ENCODE results near the gene CDRT15.
A peak's percentile ranks its signal among the peaks of the same experiment; 100 is the strongest.

Gene CDRT15

GRCh38 chr17:14225254-14225980 lies 11.2 kb downstream of the CDRT15 start:
- H3K4me3 Mint-ChIP-seq, result no peak overlapping the region
- H3K27me3 Mint-ChIP-seq, result no peaks in the 10 kb centered on the region
- H3K36me3 Mint-ChIP-seq, result peaks cover 15% of the 10 kb centered on the region
- no peak overlapping the region for H3K27ac Mint-ChIP-seq
- no peaks in the 10 kb centered on the region for H3K4me1 Mint-ChIP-seq (ENCODE audit: low read depth)
- H3K9me3 Mint-ChIP-seq (ENCODE audit: low read depth), result no peaks in the 10 kb centered on the region

- Mint-ChIP-seq H3K36me3 (peaks cover 14% of the 10 kb centered on the region), H3K27me3 (no peaks in the 10 kb centered on the region), H3K4me1 (ENCODE audit: low read depth) (no peaks in the 10 kb centered on the region), H3K4me3 (no peak overlapping the region), H3K9me3 (ENCODE audit: low read depth) (no peaks in the 10 kb centered on the region), H3K27ac (no peak overlapping the region)
Measured at GRCh38 chr17:14222611-14223010, 14.1 kb downstream of the CDRT15 start.

DNA sequence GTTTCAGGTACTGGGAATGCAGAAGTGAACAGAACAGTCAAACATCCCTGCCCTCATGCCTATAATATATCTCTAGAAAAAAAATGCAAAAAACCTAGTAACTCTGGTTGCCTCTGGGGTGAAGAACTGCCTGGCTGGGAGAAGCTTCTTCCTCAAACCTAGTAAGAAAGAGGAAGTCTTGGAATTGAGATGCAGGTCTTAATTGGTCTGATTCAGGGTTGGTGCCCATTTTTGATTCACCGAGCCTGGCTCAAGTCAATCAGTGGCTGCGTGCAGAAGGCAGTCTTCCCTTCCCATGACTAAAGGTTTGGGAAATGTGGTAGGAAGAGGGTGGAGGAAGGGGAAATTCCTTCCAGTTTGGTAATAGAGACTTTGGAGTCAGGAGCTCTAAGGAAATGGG lies 22.4 kb downstream of the CDRT15 start:
- H3K4me3 Mint-ChIP-seq, result no peak overlapping the region
- H3K36me3 Mint-ChIP-seq, result peaks cover 13% of the 10 kb centered on the region
- H3K9me3 Mint-ChIP-seq (ENCODE audit: low read depth), result no peaks in the 10 kb centered on the region
- no peaks in the 10 kb centered on the region for H3K27me3 Mint-ChIP-seq
- no peak overlapping the region for H3K27ac Mint-ChIP-seq
- H3K4me1 Mint-ChIP-seq (ENCODE audit: low read depth), result peaks cover 9% of the 10 kb centered on the region

- H3K4me3 Mint-ChIP-seq, result no peak overlapping the region
- no peak overlapping the region for H3K27ac Mint-ChIP-seq
- no peaks in the 10 kb centered on the region for H3K9me3 Mint-ChIP-seq (ENCODE audit: low read depth)
- H3K4me1 Mint-ChIP-seq (ENCODE audit: low read depth), result peaks cover 11% of the 10 kb centered on the region
- H3K27me3 Mint-ChIP-seq, result no peaks in the 10 kb centered on the region
- H3K36me3 Mint-ChIP-seq, result peaks cover 13% of the 10 kb centered on the region
Measured at GRCh38 chr17:14212401-14212800, 24.3 kb downstream of the CDRT15 start.

- H3K27ac Mint-ChIP-seq, result no peak overlapping the region
- H3K9me3 Mint-ChIP-seq (ENCODE audit: low read depth), result no peaks in the 10 kb centered on the region
- no peak overlapping the region for H3K4me3 Mint-ChIP-seq
- H3K36me3 Mint-ChIP-seq, result peaks cover 15% of the 10 kb centered on the region
- H3K27me3 Mint-ChIP-seq, result no peaks in the 10 kb centered on the region
- peaks cover 15% of the 10 kb centered on the region for H3K4me1 Mint-ChIP-seq (ENCODE audit: low read depth)
Measured at GRCh38 chr17:14211801-14212200, 24.9 kb downstream of the CDRT15 start.

- peaks cover 17% of the 10 kb centered on the region for H3K4me1 Mint-ChIP-seq (ENCODE audit: low read depth)
- no peak overlapping the region for H3K27ac Mint-ChIP-seq
- no peak overlapping the region for H3K4me3 Mint-ChIP-seq
- no peaks in the 10 kb centered on the region for H3K9me3 Mint-ChIP-seq (ENCODE audit: low read depth)
- peaks cover 15% of the 10 kb centered on the region for H3K36me3 Mint-ChIP-seq
- H3K27me3 Mint-ChIP-seq, result no peaks in the 10 kb centered on the region
Measured at GRCh38 chr17:14211246-14211645, 25.4 kb downstream of the CDRT15 start.

GRCh38 chr17:14209215-14209614 lies 27.4 kb downstream of the CDRT15 start:
- no peak overlapping the region for H3K4me3 Mint-ChIP-seq
- H3K27ac Mint-ChIP-seq, result no peak overlapping the region
- H3K27me3 Mint-ChIP-seq, result no peaks in the 10 kb centered on the region
- peaks cover 38% of the 10 kb centered on the region for H3K4me1 Mint-ChIP-seq (ENCODE audit: low read depth)
- H3K9me3 Mint-ChIP-seq (ENCODE audit: low read depth), result no peaks in the 10 kb centered on the region
- peaks cover 14% of the 10 kb centered on the region for H3K36me3 Mint-ChIP-seq

- H3K36me3 Mint-ChIP-seq, result peaks cover 14% of the 10 kb centered on the region
Measured at GRCh38 chr17:14207791-14208190, 28.9 kb downstream of the CDRT15 start.

DNA sequence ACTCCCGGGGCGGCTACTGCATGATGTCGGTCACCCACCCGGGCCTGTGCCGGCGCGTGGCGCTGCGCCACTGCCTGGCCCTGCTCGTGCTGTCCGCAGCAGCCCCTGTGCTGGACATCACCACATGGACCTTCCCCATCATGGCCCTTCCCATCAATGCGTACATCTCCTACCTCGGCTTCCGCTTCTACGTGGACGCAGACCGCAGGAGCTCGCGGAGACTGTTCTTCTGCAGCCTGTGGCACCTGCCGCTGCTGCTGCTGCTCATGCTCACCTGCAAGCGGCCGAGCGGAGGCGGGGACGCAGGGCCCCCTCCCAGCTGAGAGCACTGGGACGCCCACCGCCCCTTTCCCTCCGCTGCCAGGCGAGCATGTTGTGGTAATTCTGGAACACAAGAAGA lies 29.8 kb downstream of the CDRT15 start:
- peaks cover 14% of the 10 kb centered on the region for H3K36me3 Mint-ChIP-seq
- H3K9me3 Mint-ChIP-seq (ENCODE audit: low read depth), result no peaks in the 10 kb centered on the region
- H3K4me1 Mint-ChIP-seq (ENCODE audit: low read depth), result peaks cover 60% of the 10 kb centered on the region
- no peak overlapping the region for H3K27ac Mint-ChIP-seq
- H3K27me3 Mint-ChIP-seq, result no peaks in the 10 kb centered on the region
- H3K4me3 Mint-ChIP-seq, result no peak overlapping the region

More at GRCh38 chr17:14207791-14208190, 28.9 kb downstream of the CDRT15 start:
- Mint-ChIP-seq H3K4me3 (no peak overlapping the region), H3K27me3 (no peaks in the 10 kb centered on the region), H3K9me3 (ENCODE audit: low read depth) (no peaks in the 10 kb centered on the region), H3K27ac (no peak overlapping the region), H3K4me1 (ENCODE audit: low read depth) (peaks cover 51% of the 10 kb centered on the region)

DNA sequence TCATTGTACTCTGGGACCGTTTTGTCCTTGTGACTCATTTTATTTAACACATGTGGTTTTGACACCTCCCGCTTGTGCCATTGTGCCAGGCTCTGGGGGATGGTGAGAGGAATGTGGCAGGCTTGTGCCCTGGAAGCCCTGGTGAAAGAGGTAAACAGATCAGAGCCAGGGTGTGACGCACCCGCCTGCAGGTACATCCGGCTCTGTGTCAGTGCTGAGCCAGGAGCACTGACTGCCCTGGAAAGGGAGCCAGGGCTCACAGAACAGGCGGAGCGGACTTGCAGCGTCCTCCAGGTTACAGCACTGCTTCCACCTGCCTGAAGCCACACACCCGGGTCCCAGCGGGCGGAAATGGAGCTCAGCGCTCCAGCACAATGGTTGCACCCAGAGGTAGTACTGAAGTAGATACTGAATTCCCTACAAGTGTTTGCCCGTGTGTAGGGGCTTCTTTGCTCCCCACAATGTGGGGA lies 30.6 kb downstream of the CDRT15 start:
- peaks cover 10% of the 10 kb centered on the region for H3K36me3 Mint-ChIP-seq
- peaks cover 60% of the 10 kb centered on the region for H3K4me1 Mint-ChIP-seq (ENCODE audit: low read depth)
- H3K27me3 Mint-ChIP-seq, result no peaks in the 10 kb centered on the region
- peak overlapping the region; percentile 80 for H3K4me3 Mint-ChIP-seq
- H3K9me3 Mint-ChIP-seq (ENCODE audit: low read depth), result no peaks in the 10 kb centered on the region
- peak overlapping the region; percentile 91 for H3K27ac Mint-ChIP-seq

DNA sequence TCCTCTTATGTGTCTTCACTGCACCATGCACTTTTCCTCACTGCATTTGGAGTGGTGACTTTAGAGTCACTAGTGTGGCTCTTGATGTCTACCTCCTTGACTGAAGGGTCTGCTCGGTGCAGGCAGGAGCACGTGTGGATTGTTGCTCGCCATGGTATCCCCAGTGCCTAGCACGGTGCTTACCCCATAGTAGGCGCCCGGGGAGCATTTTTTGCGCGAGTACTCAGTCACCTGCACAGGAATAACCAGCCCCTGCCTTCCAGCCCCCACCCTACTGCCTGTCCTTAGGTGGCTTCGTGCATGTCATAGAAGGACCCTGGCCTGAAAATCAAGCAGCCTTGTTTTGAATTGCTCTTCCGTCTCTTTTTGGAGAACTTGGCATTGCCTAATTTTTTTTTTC lies 31.3 kb downstream of the CDRT15 start:
- no peaks in the 10 kb centered on the region for H3K27me3 Mint-ChIP-seq
- H3K4me3 Mint-ChIP-seq, result peak overlapping the region; percentile 80
- H3K36me3 Mint-ChIP-seq, result peaks cover 10% of the 10 kb centered on the region
- no peaks in the 10 kb centered on the region for H3K9me3 Mint-ChIP-seq (ENCODE audit: low read depth)
- H3K4me1 Mint-ChIP-seq (ENCODE audit: low read depth), result peaks cover 66% of the 10 kb centered on the region
- H3K27ac Mint-ChIP-seq, result peak overlapping the region; percentile 91

DNA sequence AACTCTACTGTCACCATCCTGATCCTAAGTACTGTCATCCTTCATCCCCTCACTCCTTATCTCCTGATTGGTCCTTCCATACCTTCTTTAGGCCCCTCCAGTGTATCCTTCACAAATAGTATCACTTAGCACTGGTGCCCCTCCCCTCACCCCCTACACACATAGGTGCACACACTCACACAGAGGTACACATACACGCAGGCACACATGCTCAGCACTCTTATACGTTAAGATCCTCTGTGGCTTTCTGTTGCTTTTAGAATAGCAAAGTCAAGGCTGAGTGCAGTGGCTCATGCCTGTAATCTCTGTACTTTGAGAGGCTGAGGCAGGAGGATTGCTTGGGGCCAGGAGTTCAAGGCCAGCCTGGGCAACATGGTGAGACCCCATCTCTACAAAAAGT lies 32.1 kb downstream of the CDRT15 start:
- Mint-ChIP-seq H3K4me3 (peak overlapping the region; percentile 24), H3K27me3 (no peaks in the 10 kb centered on the region), H3K36me3 (peaks cover 5% of the 10 kb centered on the region), H3K9me3 (ENCODE audit: low read depth) (no peaks in the 10 kb centered on the region), H3K4me1 (ENCODE audit: low read depth) (peaks cover 74% of the 10 kb centered on the region), H3K27ac (peak overlapping the region; percentile 64)

DNA sequence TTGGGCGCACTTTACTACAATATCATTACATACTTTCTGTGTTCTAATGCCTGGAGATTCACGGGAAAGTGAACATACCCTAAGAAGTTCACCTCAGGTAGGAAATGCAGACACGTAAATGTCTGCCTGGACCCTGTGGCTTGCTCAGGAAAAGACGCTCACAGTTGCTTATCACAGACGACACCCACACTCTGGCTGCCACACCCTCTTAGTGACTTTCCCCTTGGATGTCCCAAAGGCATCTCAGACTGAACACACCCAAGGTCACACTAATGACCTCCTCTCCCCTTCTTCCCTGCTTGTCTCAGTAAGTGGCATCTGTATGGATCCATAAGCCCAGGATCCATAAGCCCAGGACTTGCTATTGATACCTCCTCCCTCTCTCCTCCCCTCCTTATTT lies 32.6 kb downstream of the CDRT15 start:
- H3K9me3 Mint-ChIP-seq (ENCODE audit: low read depth), result no peaks in the 10 kb centered on the region

GRCh38 chr17:14203388-14203787 lies 33.3 kb downstream of the CDRT15 start:
- H3K27ac Mint-ChIP-seq, result peak overlapping the region; percentile 64
- H3K4me1 Mint-ChIP-seq (ENCODE audit: low read depth), result peaks cover 86% of the 10 kb centered on the region
- peak overlapping the region; percentile 24 for H3K4me3 Mint-ChIP-seq
- no peaks in the 10 kb centered on the region for H3K9me3 Mint-ChIP-seq (ENCODE audit: low read depth)
- peaks cover 6% of the 10 kb centered on the region for H3K36me3 Mint-ChIP-seq
- no peaks in the 10 kb centered on the region for H3K27me3 Mint-ChIP-seq

More for the DNA sequence above, 32.6 kb downstream of the CDRT15 start:
- Mint-ChIP-seq H3K4me3 (peak overlapping the region; percentile 24), H3K36me3 (peaks cover 5% of the 10 kb centered on the region), H3K27me3 (no peaks in the 10 kb centered on the region), H3K4me1 (ENCODE audit: low read depth) (peaks cover 79% of the 10 kb centered on the region), H3K27ac (peak overlapping the region; percentile 64)

- Mint-ChIP-seq H3K27ac (peak overlapping the region; percentile 92), H3K9me3 (ENCODE audit: low read depth) (no peaks in the 10 kb centered on the region), H3K4me1 (ENCODE audit: low read depth) (peaks cover 93% of the 10 kb centered on the region), H3K4me3 (peak overlapping the region; percentile 75), H3K27me3 (no peaks in the 10 kb centered on the region), H3K36me3 (peaks cover 7% of the 10 kb centered on the region)
Measured at GRCh38 chr17:14202388-14203166, 34.1 kb downstream of the CDRT15 start.

Data from activated naive CD8-positive, alpha-beta T cell (primary cell).